ENCODE measurements around the gene ZNF385C.

GRCh38 chr17:42018988-42019387 is 79.3 kb downstream of the ZNF385C start:
- TF ChIP-seq CTCF (IDR thresholded peaks at IDR 0.05) (no peak), POLR2A (IDR thresholded peaks at IDR 0.05) (no peak)
